GM19023 (cell line): ENCODE measurements around the gene SNAPC3.
"Not testable (repeated sequence)": the region's sequence is repeated elsewhere in the genome, so short reads cannot be mapped to it uniquely, and the experiment has no call there.

Experiments used
- ATAC-seq: cut with Tn5 transposase; IDR thresholded peaks from one replicate; pipeline ENCODE4 v1.9.1; 2021; ENCODE audit warnings: mild to moderate bottlenecking, moderate library complexity; ENCODE audit not compliant: unreplicated experiment

The SNAPC3 gene

DNA sequence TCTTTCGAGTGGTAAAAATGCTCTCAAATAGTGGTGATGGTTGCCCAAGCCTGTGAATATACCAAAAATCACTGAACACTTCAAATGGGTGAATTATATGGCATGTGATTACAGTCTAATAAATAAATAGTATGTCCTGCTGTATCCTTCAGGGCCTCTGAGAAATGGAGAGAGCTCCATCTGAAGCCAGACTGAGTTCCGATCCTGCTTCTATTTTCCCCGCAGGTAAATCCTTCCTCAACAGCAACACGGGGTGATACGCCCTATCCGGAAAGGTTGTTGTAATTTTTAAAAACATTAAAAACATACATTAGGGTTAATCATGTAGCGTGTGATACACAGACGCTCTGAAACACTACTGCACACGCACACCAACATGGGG is 695 bp upstream of the SNAPC3 start:
- ATAC-seq: no peak

DNA sequence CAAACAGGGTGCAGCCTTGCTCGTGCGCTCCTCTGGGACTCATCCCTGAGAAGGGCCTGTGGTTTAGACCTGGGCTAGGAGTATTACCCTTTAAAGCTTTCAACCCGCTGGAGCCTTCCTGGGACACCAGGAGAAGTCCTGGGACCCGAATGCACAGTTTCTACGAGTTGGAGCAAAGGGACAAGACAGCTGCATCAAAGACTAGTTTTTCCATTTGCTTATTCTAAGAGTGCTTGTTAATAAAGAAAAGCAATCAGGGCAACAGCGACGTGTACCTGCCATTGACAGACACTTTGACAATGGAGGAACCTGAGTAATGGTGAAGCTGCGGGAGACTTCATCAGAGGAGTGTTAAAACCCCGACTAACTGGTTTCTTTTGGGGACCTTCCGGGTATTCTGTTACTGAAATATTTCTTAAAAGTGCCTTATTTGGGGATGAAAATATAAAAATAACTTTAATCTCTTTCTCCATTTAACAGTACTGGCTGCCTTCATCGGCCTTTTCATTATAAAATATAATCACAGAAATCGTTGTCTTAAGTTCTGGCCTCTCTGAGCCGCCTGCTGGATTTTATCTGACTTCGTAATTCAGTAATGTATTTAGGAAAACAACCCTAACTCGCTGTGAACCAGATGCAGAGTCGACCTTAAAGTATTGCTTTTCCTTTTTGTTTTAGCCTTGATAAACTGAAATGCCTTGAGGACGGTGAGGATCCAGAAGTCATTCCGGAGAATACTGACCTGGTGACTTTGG is 732 bp downstream of the SNAPC3 start:
- ATAC-seq: no peak

DNA sequence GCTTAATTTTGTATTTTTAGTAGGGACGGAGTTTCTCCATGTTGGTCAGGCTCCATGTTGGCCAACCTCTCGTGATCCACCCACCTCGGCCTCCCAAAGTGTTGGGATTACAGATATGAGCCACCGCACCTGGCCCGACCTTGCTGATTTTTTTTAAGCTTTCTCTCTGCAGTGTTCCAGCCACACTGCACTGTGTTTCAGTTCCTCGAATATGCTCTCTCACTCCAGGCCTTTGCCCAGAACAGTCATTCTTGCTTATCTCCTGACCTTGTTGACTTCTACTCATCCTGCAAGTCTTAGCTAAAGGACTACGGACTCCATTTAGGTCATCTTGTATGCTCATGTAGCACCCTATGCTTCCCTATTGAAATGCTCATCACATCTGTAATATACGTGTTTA is 3.3 kb downstream of the SNAPC3 start:
- peak; percentile 29 for ATAC-seq

DNA sequence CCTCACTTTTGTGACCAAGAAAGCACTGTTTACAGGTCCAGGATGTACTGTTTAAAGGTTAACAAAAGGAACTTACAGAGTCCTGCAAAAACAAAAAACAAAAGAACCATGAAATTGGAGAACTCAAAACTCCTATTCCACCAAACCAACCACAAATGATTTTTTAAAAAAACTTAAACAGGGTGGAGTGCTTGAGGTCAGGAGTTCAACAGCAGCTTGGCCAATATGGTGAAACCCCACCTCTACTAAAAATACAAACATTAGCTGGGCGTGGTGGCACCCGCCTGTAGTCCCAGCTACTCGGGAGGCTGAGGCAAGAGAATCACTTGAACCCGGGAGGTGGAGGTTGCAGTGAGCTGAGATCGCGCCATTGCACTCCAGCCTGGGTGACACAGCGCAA is 5.0 kb downstream of the SNAPC3 start:
- not testable (repeated sequence) for ATAC-seq

DNA sequence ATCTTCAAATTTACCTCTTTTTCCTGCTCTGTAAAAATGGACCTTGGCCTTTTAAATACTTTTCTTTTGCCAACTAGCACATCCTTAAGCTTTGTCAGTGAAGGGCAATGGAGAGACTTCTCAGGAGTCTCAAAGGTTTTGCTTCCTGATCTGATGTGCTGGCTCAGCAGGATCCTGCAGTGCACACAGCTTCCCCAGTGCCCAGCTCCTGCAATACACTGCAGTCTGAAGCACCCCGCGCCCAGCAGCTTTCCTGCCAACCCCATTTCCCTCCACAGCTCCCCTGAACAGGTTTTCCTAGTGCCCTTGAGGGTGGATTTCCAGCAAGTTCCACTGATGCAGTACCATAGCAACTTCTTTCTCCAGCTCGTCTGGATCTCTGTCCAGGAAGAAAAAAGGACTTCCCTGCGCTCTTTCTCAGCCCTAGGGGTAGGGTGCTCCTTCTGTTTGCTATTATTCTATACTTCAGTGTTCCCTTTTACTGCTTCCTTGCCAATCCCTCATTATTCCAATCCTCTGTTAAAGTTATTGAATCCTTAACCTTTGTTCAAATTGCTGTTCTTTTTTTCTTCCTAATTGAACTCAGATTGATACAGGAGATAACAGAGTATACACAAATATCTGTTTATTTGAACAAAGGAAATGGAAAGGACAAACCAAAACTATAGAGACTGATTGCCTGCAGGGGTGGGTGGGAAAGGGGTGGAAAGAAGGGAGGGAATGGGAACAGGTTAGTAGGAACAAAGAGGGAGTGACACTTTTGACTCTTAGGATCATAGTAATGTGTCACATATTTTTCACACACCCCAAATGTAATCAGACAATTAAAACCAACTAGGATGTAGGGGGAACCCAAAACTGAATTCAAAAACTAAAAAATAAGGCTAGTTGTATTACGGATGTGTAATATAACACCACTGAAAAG is 8.5 kb downstream of the SNAPC3 start:
- no peak for ATAC-seq

DNA sequence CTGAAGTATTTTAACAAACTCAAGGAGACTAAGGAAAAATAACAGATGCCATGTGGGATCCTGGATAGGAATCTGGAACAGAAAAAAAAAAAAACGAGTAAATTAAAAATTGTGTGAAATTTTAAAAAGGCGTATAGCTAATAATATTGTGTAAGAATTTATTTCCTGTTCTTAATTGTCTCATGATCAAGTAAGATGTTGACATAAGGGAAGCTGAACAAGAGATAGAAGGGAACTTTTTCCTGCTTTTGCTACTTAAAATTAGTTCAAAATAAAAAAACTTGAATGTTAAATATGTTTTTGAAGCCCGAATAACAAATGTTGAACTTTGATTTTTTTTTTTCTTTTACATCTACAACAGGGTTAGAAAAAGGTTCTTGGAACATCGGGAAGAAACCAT is 10.5 kb downstream of the SNAPC3 start:
- ATAC-seq: no peak

DNA sequence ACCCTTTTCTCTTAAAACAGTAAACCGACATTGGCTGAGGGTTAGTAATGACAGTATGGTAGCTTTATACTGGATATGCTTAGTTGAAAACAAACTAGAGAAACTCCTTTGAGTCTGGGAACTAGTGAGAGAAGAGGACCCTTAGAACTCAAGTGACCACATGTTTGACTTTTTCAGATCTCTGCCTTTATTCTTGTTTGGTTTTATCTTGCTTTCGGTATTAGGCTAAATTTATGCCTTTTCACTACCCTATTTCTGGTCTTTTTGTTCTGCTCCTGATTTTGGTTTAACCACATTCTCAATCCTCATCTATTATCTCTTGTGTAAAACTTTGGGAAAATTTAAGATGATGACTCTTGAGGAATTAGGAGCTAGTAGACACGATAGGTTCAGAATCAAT is 11.0 kb downstream of the SNAPC3 start:
- peak; percentile 69 for ATAC-seq

GRCh38 chr9:15438891-15439290 is 16.2 kb downstream of the SNAPC3 start:
- no peak for ATAC-seq

GRCh38 chr9:15441841-15442240 is 19.2 kb downstream of the SNAPC3 start:
- ATAC-seq: not testable (repeated sequence)

- ATAC-seq: not testable (repeated sequence)
Measured at GRCh38 chr9:15442264-15442663, 19.6 kb downstream of the SNAPC3 start.

- no peak for ATAC-seq
Measured at GRCh38 chr9:15444141-15444540, 21.5 kb downstream of the SNAPC3 start.

GRCh38 chr9:15453956-15454355 is 31.3 kb downstream of the SNAPC3 start:
- no peak for ATAC-seq

GRCh38 chr9:15461056-15461455 is 38.4 kb downstream of the SNAPC3 start:
- no peak for ATAC-seq

GRCh38 chr9:15461601-15462000 is 38.9 kb downstream of the SNAPC3 start:
- ATAC-seq: no peak

DNA sequence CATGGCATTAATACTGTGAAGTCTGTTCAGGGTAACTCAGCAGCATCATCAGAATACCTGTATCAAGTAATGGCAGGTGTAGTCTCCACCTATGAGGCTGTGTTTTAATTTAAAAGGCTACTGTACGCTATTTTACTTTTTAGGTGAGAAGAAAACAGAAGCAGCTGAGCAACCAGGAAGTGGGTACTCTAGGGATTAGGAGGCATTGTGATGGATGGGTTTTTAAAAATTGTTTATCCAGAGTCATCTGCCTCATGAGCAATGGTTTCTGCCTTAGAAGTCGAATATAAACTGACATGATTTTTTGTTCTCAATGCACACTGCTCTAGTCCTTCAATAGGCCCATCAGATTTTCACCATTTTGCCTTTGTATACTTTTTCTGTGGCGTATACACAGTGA is 45.5 kb downstream of the SNAPC3 start:
- ATAC-seq: no peak

GRCh38 chr9:15469406-15469805 is 46.7 kb downstream of the SNAPC3 start:
- no peak for ATAC-seq

DNA sequence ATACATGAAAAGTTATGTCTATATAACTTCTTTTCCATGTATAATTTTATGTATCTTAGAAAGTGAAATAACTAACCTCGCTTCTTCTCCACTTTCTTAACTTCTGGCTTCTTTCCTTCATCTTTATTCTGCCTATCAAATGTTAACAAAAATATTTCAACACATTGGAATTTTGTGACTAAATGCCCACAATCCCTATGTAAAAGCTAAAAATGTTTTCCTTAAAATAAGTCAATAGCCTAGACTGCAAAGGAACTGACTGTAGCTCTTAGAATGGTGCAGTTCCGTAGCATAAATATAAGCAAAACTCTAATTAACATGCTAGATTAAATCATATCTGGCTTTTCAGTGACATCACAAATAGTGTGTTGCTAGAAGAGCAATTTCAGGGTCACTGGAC is 47.2 kb downstream of the SNAPC3 start:
- ATAC-seq: no peak

GRCh38 chr9:15475923-15476536 is 53.4 kb downstream of the SNAPC3 start:
- no peak for ATAC-seq

GRCh38 chr9:15480028-15480427 is 57.4 kb downstream of the SNAPC3 start:
- ATAC-seq: no peak

GRCh38 chr9:15482146-15482545 is 59.5 kb downstream of the SNAPC3 start:
- ATAC-seq: no peak

- ATAC-seq: no peak
Measured at GRCh38 chr9:15484802-15485201, 62.1 kb downstream of the SNAPC3 start.
